PC-3 (cell line): ENCODE results near the gene LRWD1.
"Not testable (repeated sequence)": the region's sequence is repeated elsewhere in the genome, so short reads cannot be mapped to it uniquely, and the experiment has no call there.

ENCODE experiments used
- EZH2 ChIP-seq: fragments of 300-600 bp; sonication (generic); IDR thresholded peaks from one replicate; pipeline ENCODE4 v1.6.1; 2017; ENCODE audit warnings: antibody characterized with exemption, mild to moderate bottlenecking, low read length; ENCODE audit not compliant: unreplicated experiment
- EZH2phosphoT487 ChIP-seq: fragments of 300-600 bp; sonication (generic); IDR thresholded peaks from 2 replicates; pipeline ENCODE4 v1.6.1; 2018; ENCODE audit warnings: mild to moderate bottlenecking, antibody characterized with exemption, low read length, borderline replicate concordance
- TF ChIP-seq, protein P1 (sequence below): fragments of 300-600 bp; sonication (generic); conservative IDR thresholded peaks from 2 replicates; pipeline ENCODE4 v1.5.1; 2017; ENCODE audit warnings: antibody characterized with exemption, low read depth, mild to moderate bottlenecking, low read length

DNA sequence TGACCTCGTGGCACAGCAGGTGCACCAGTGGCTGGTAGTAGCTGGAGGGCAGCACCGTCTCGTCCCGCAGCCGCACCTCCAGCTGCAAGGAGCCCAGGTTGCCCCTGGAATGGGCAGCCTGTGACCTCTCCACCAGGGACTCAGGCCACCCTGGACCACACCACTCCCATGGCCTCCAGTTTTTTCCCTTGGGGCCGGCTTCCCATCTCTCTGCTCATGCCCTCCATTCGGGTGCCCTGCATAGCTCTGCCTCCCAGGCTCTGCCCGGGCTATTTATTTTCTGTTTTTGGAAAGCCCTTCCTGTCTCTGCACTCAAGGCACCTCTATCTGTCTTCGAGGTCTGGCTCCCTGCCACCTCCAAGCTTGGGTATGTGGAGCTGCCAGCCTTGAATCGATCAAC is 32.1 kb downstream of the LRWD1 start:
- TF ChIP-seq, protein P1, sequence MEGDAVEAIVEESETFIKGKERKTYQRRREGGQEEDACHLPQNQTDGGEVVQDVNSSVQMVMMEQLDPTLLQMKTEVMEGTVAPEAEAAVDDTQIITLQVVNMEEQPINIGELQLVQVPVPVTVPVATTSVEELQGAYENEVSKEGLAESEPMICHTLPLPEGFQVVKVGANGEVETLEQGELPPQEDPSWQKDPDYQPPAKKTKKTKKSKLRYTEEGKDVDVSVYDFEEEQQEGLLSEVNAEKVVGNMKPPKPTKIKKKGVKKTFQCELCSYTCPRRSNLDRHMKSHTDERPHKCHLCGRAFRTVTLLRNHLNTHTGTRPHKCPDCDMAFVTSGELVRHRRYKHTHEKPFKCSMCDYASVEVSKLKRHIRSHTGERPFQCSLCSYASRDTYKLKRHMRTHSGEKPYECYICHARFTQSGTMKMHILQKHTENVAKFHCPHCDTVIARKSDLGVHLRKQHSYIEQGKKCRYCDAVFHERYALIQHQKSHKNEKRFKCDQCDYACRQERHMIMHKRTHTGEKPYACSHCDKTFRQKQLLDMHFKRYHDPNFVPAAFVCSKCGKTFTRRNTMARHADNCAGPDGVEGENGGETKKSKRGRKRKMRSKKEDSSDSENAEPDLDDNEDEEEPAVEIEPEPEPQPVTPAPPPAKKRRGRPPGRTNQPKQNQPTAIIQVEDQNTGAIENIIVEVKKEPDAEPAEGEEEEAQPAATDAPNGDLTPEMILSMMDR = not testable (repeated sequence)
- TF ChIP-seq EZH2, EZH2phosphoT487: not testable (repeated sequence)
